ENCODE data around the gene PAK5.

DNA sequence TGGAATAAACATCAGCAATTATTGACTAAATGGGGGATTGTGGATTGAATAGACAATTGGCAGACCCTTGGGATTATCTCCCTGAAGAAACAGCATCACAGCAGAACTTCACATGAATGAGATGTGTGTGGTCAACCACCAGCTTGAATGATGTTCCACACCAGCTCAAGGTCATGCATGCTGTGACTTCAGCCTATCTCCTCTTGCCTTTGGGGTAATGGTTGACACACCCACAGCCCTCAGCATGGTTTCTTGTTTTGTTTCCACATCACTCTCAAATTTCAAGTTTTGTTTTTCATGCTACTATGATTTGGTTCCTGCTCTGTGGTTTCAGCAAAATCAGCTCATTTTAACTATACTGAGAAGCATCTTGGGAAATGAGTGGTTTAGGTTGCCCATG, 94.3 kb downstream of the PAK5 start:
- TF ChIP-seq EP300 (IDR thresholded peaks at IDR 0.05; ENCODE audit: low read depth in 2 of 2, low read length in 2 of 2) (no peak), EP300 (CRISPR knock-in tag; IDR thresholded peaks at IDR 0.05; ENCODE audit: borderline replicate concordance) (no peak), ZFX (CRISPR knock-in tag; IDR thresholded peaks at IDR 0.05; ENCODE audit: low read depth) (no peak)
- TF ChIP-seq, protein P1, sequence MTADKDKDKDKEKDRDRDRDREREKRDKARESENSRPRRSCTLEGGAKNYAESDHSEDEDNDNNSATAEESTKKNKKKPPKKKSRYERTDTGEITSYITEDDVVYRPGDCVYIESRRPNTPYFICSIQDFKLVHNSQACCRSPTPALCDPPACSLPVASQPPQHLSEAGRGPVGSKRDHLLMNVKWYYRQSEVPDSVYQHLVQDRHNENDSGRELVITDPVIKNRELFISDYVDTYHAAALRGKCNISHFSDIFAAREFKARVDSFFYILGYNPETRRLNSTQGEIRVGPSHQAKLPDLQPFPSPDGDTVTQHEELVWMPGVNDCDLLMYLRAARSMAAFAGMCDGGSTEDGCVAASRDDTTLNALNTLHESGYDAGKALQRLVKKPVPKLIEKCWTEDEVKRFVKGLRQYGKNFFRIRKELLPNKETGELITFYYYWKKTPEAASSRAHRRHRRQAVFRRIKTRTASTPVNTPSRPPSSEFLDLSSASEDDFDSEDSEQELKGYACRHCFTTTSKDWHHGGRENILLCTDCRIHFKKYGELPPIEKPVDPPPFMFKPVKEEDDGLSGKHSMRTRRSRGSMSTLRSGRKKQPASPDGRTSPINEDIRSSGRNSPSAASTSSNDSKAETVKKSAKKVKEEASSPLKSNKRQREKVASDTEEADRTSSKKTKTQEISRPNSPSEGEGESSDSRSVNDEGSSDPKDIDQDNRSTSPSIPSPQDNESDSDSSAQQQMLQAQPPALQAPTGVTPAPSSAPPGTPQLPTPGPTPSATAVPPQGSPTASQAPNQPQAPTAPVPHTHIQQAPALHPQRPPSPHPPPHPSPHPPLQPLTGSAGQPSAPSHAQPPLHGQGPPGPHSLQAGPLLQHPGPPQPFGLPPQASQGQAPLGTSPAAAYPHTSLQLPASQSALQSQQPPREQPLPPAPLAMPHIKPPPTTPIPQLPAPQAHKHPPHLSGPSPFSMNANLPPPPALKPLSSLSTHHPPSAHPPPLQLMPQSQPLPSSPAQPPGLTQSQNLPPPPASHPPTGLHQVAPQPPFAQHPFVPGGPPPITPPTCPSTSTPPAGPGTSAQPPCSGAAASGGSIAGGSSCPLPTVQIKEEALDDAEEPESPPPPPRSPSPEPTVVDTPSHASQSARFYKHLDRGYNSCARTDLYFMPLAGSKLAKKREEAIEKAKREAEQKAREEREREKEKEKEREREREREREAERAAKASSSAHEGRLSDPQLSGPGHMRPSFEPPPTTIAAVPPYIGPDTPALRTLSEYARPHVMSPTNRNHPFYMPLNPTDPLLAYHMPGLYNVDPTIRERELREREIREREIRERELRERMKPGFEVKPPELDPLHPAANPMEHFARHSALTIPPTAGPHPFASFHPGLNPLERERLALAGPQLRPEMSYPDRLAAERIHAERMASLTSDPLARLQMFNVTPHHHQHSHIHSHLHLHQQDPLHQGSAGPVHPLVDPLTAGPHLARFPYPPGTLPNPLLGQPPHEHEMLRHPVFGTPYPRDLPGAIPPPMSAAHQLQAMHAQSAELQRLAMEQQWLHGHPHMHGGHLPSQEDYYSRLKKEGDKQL (CRISPR knock-in tag; IDR thresholded peaks at IDR 0.05; ENCODE audit: low read depth) = no peak
- TF ChIP-seq, protein P2, sequence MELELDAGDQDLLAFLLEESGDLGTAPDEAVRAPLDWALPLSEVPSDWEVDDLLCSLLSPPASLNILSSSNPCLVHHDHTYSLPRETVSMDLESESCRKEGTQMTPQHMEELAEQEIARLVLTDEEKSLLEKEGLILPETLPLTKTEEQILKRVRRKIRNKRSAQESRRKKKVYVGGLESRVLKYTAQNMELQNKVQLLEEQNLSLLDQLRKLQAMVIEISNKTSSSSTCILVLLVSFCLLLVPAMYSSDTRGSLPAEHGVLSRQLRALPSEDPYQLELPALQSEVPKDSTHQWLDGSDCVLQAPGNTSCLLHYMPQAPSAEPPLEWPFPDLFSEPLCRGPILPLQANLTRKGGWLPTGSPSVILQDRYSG (CRISPR knock-in tag; IDR thresholded peaks at IDR 0.05) = no peak
- TF ChIP-seq, protein P3, sequence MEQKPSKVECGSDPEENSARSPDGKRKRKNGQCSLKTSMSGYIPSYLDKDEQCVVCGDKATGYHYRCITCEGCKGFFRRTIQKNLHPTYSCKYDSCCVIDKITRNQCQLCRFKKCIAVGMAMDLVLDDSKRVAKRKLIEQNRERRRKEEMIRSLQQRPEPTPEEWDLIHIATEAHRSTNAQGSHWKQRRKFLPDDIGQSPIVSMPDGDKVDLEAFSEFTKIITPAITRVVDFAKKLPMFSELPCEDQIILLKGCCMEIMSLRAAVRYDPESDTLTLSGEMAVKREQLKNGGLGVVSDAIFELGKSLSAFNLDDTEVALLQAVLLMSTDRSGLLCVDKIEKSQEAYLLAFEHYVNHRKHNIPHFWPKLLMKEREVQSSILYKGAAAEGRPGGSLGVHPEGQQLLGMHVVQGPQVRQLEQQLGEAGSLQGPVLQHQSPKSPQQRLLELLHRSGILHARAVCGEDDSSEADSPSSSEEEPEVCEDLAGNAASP (CRISPR knock-in tag; IDR thresholded peaks at IDR 0.05; ENCODE audit: borderline replicate concordance) = no peak
- TF ChIP-seq, protein P4, sequence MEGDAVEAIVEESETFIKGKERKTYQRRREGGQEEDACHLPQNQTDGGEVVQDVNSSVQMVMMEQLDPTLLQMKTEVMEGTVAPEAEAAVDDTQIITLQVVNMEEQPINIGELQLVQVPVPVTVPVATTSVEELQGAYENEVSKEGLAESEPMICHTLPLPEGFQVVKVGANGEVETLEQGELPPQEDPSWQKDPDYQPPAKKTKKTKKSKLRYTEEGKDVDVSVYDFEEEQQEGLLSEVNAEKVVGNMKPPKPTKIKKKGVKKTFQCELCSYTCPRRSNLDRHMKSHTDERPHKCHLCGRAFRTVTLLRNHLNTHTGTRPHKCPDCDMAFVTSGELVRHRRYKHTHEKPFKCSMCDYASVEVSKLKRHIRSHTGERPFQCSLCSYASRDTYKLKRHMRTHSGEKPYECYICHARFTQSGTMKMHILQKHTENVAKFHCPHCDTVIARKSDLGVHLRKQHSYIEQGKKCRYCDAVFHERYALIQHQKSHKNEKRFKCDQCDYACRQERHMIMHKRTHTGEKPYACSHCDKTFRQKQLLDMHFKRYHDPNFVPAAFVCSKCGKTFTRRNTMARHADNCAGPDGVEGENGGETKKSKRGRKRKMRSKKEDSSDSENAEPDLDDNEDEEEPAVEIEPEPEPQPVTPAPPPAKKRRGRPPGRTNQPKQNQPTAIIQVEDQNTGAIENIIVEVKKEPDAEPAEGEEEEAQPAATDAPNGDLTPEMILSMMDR (CRISPR knock-in tag; IDR thresholded peaks at IDR 0.05) = no peak
